BJ (cell line): Measurements from ENCODE around the gene GET3. TPM values are rescaled to one million over a fixed set of nuclear protein-coding genes. Genes with fewer than 3 reads are reported as not detected.

Experiments
- CTCF ChIA-PET: fragments of 350-600 bp; formaldehyde crosslinking; extraction: SDS; loops from one replicate; lab custom pipeline; 2021; ENCODE audit warnings: antibody characterized with exemption, inconsistent platforms; lab: Yijun Ruan, JAX
- POLR2A ChIA-PET: fragments of 300-600 bp; sonication (Branson Sonifier 250); formaldehyde crosslinking; extraction: SDS; loops from one replicate; lab custom pipeline; 2021; ENCODE audit warnings: antibody characterized with exemption; lab: Charles Lee
- DNase-seq: peaks from one replicate; pipeline ENCODE4 v3.0.0-alpha.2; 2011; ENCODE audit warnings: low read depth
- H3K27me3 ChIP-seq: 2 replicates; pipeline ENCODE4 v1.6.0; 2011; ENCODE audit warnings: low read length; ENCODE audit not compliant: control insufficient read depth, insufficient read depth
- H3K36me3 ChIP-seq: 2 replicates; pipeline ENCODE4 v1.5.1; 2011; ENCODE audit warnings: low read length; ENCODE audit not compliant: control insufficient read depth, insufficient read depth
- H3K4me3 ChIP-seq: 2 replicates; pipeline ENCODE4 v1.5.1; 2011; ENCODE audit warnings: low read depth, mild to moderate bottlenecking, control low read depth, low read length
- polyA minus RNA-seq: library from RNA; depleted of rRNA, polyadenylated mRNA; stranded (reverse); fragments of >200 nt; gene quantifications from 2 replicates; pipeline ENCODE4 v1.2.3, GENCODE V29; 2011; rRNA and poly(A)+ RNA removed
- polyA plus RNA-seq: library from polyadenylated mRNA; depleted of rRNA; stranded (reverse); fragments of >200 nt; gene quantifications from 2 replicates; pipeline ENCODE4 v1.2.3, GENCODE V29; 2011; rRNA removed
- TF ChIP-seq, protein P1 (sequence below): IDR thresholded peaks from 2 replicates; pipeline ENCODE4 v1.5.1; 2011; ENCODE audit warnings: low read depth, mild to moderate bottlenecking, control low read depth, inconsistent platforms, low read length, moderate library complexity; ENCODE audit not compliant: insufficient read depth

Gene GET3
- polyA plus RNA-seq = 163 and 250 TPM in 2 replicates
- polyA minus RNA-seq = 47.3 and 112 TPM in 2 replicates

DNA sequence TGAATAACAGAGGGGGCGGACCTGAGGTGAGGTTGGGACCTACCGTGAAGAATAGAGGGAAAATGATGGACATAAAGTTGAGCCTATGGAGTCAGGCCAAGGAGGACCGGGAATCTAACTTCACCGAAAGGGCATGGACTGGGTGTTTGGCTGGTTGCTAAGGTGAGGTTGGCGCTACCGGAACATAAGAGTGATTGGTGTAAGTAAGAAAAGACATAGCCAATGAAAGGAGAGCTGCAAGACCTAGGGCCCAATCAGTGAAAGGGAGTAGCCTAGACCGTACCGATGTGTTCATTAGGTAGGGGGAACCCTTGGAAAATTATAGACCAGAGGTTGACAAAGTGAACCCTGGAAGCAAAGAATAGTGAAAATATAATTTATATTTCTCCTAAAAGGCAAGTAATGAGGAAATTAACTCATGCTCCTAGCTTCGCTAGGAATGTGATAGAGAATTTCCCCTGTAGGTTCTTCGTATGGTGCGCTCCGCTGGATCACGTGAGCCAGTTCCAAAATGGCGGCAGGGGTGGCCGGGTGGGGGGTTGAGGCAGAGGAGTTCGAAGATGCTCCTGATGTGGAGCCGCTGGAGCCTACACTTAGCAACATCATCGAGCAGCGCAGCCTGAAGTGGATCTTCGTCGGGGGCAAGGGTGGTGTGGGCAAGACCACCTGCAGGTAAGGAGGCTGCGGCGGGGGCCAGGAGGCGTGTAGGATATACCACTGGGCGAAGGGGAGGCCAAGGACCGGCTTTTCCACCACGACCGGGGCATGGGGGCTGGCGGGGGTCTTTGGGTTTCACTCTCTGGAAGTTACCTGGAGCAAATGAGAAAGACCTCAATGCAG lies at the start of gene GET3:
Gene GET3 (plus strand): TSS at position 503 of the 840 bp plus-strand sequence. CDS start 9 bp downstream, at position 512.
- DNase-seq = peak; percentile 100
- Histone ChIP-seq H3K27me3 (no peaks in the 10 kb centered on the region), H3K36me3 (peaks cover 4% of the 10 kb centered on the region), H3K4me3 (peak within 1 kb of the TSS; percentile 87)
- TF ChIP-seq, protein P1, sequence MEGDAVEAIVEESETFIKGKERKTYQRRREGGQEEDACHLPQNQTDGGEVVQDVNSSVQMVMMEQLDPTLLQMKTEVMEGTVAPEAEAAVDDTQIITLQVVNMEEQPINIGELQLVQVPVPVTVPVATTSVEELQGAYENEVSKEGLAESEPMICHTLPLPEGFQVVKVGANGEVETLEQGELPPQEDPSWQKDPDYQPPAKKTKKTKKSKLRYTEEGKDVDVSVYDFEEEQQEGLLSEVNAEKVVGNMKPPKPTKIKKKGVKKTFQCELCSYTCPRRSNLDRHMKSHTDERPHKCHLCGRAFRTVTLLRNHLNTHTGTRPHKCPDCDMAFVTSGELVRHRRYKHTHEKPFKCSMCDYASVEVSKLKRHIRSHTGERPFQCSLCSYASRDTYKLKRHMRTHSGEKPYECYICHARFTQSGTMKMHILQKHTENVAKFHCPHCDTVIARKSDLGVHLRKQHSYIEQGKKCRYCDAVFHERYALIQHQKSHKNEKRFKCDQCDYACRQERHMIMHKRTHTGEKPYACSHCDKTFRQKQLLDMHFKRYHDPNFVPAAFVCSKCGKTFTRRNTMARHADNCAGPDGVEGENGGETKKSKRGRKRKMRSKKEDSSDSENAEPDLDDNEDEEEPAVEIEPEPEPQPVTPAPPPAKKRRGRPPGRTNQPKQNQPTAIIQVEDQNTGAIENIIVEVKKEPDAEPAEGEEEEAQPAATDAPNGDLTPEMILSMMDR = no peak
- ChIA-PET POLR2A (no interaction called here), CTCF (interaction anchor here (1.2 to 4.5 kb wide), 4 partner anchors 20 to 111 kb away, joined by 3 to 27 read pairs (median 8); no protein-coding TSS in a partner anchor)

DNA sequence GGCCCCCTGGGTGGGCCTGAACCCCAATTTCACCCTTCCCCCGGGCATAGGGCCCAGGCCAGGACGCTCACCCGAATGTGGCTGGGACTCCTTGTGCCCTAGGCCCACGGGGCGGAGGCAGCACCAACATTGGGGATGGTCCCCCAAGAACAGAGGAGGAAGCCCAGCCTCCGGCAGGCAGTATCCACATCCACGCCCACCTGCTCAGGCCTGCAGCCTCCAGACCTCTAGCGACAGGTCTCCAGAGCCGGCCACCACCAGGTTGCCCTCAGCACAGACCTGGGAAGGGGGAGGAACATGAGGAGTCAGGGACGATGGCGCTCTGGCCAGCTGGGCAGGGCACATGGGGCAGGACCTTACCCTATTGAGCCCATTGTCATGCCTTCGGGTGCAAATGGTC lies 48.3 kb upstream of the GET3 start:
- H3K4me3 ChIP-seq = no peak overlapping the region
- no peak for DNase-seq
- peaks cover 6% of the 10 kb centered on the region for H3K36me3 ChIP-seq
- no peaks in the 10 kb centered on the region for H3K27me3 ChIP-seq
- CTCF ChIA-PET = no interaction called here
- POLR2A ChIA-PET = no interaction called here
- TF ChIP-seq, protein P1 = no peak

DNA sequence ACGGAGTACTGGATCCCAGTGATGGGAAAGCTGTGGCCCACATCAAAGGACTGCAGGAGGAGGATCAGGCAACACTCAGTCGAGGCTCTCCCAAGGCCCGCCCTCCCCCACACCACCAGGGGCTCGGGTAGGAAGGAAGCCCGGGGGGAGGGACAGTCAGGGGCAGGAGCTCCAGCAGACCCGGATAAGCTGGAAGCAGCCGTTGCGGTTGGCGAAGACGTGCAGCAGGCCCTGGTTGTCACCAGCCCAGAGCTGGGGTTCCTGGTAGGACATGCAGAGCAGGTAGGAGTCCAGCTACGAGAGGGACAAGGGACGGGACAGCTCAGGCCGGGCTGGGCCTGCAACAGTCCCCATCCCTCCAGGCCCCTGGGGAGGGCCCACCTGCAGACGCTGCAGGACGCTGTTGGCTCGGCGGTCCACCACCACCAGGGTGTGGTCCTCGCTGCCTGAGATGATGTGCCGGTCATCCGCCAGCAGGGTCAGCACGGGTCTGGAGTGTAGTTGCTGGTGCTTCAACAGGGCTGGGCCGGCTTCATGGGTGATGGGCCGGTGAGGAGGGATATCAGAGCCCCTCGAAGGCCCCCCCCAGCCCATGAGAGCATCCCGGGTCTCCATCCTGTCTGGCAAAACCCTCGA lies 47.6 kb upstream of the GET3 start:
- CTCF ChIA-PET = no interaction called here
- Histone ChIP-seq H3K4me3 (no peak overlapping the region), H3K36me3 (peaks cover 6% of the 10 kb centered on the region), H3K27me3 (no peaks in the 10 kb centered on the region)
- POLR2A ChIA-PET = no interaction called here
- TF ChIP-seq, protein P1 = no peak
- DNase-seq = no peak

DNA sequence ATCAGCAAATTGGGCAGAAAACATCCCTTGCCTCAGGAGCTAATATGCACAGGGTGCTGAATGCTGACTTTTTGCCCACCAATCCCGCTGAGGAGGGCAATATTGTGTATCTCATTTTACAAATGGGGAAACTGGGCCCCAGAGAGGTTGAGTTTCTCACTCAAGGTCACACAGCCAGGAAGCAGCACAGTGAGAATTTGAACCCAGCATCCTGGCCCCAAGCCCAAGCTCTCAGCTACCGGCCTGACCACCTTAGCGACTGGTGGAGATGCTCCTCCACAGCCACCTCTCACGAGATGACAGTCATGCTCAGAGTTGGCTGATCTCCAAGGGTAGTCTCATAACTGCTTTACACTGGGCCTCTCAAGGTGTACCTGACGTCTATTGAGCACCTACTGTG lies 44.3 kb upstream of the GET3 start:
- TF ChIP-seq, protein P1 = no peak
- no peak for DNase-seq
- CTCF ChIA-PET = no interaction called here
- H3K36me3 ChIP-seq = peaks cover 5% of the 10 kb centered on the region
- no peaks in the 10 kb centered on the region for H3K27me3 ChIP-seq
- no peak overlapping the region for H3K4me3 ChIP-seq
- POLR2A ChIA-PET = no interaction called here

DNA sequence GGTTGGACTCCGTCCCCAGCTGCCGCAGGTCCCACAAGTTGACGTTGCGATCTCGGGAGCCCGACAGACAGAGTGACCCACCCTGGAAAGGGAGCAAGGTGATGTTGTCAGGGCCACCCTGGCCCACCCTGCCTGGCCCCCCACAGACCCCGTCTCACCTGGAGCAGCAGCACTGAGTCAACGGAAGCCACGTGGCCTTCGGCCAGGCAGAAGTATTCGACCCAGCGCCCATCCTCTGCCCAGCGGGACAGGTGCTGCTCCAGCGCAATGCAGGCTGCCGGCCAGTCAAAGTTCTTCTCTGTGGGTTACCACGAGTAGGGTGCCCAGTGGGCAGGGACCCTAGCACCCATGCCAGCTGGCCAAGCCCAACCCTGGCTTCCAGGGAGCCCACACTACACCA lies 42.7 kb upstream of the GET3 start:
- Histone ChIP-seq H3K36me3 (peaks cover 7% of the 10 kb centered on the region), H3K27me3 (no peaks in the 10 kb centered on the region), H3K4me3 (no peak overlapping the region)
- CTCF ChIA-PET = no interaction called here
- POLR2A ChIA-PET = no interaction called here
- DNase-seq = no peak
- TF ChIP-seq, protein P1 = no peak
